ENCODE measurements around the gene NAA60. TPM values are rescaled to one million over a fixed set of nuclear protein-coding genes. Genes with fewer than 3 reads are reported as not detected.

Gene NAA60
- polyA plus RNA-seq, 1 of the 3 experiments (the other 2 are of a cell fraction) = 17.2 TPM

DNA sequence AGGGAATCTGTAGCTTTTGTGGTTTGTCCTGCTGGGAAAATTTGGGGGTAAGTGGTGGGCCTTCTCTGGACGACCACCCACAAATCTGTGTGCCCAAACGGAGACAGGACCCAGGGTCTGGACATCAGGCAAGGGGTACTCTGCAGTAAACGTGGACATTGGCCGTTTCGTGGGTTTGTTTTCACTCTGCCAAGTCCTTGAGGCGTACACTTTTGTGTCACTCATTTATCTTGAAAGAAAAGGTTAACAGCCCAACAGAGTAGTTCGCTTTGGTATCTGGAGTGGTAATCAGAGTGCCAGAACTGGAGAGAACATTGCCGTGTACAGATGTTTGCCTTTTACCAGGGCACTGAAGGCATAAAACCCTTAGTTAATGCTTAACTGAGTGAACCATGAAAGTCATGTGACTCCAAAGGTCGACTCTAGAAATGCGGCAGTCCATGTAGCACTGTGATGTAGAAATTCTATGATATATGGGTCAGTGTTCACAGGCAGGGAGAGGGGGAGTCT is 15.4 kb downstream of the NAA60 start (continued):
- TF ChIP-seq SMC3 (IDR thresholded peaks at IDR 0.05; ENCODE audit: low read depth, low read length) (no peak), GABPA (IDR thresholded peaks at IDR 0.05; ENCODE audit: low read depth) (no peak), EZH2phosphoT487 (IDR thresholded peaks at IDR 0.05; ENCODE audit: borderline replicate concordance, low read depth) (no peak), GATA2 (CRISPR knock-in tag; IDR thresholded peaks at IDR 0.05) (no peak), JUND (IDR thresholded peaks at IDR 0.05) (no peak), YY1 (IDR thresholded peaks at IDR 0.05; ENCODE audit: low read depth) (no peak), FOXJ3 (CRISPR knock-in tag; IDR thresholded peaks at IDR 0.05) (no peak), MXI1 (IDR thresholded peaks at IDR 0.05; ENCODE audit: low read depth, low read length) (peak; percentile 31; the same call in 1 of the 2 replicates), FOSL2 (IDR thresholded peaks at IDR 0.05; ENCODE audit: borderline replicate concordance, low read depth) (no peak), POLR2AphosphoS5 (IDR thresholded peaks at IDR 0.05; ENCODE audit: low read depth, low read length) (no peak), RXRA (IDR thresholded peaks at IDR 0.05; ENCODE audit: borderline replicate concordance, low read depth) (no peak), SIN3A (IDR thresholded peaks at IDR 0.05; ENCODE audit: borderline replicate concordance, low read depth, low read length) (0 out of 2 replicates have a peak, but pooled peaks have one; percentile 1), TAF1 (IDR thresholded peaks at IDR 0.05; ENCODE audit: borderline replicate concordance, low read depth, low read length) (no peak), MEF2A (IDR thresholded peaks at IDR 0.05; ENCODE audit: borderline replicate concordance, low read depth) (no peak), TCF12 (IDR thresholded peaks at IDR 0.05) (no peak), RCOR1 (IDR thresholded peaks at IDR 0.05; ENCODE audit: low read length) (no peak), NRF1 (IDR thresholded peaks at IDR 0.05; ENCODE audit: low read depth, low read length) (no peak)
- TF ChIP-seq, protein P1, sequence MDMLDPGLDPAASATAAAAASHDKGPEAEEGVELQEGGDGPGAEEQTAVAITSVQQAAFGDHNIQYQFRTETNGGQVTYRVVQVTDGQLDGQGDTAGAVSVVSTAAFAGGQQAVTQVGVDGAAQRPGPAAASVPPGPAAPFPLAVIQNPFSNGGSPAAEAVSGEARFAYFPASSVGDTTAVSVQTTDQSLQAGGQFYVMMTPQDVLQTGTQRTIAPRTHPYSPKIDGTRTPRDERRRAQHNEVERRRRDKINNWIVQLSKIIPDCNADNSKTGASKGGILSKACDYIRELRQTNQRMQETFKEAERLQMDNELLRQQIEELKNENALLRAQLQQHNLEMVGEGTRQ (IDR thresholded peaks at IDR 0.05; ENCODE audit: borderline replicate concordance, low read depth, low read length) = no peak
- TF ChIP-seq, protein P2, sequence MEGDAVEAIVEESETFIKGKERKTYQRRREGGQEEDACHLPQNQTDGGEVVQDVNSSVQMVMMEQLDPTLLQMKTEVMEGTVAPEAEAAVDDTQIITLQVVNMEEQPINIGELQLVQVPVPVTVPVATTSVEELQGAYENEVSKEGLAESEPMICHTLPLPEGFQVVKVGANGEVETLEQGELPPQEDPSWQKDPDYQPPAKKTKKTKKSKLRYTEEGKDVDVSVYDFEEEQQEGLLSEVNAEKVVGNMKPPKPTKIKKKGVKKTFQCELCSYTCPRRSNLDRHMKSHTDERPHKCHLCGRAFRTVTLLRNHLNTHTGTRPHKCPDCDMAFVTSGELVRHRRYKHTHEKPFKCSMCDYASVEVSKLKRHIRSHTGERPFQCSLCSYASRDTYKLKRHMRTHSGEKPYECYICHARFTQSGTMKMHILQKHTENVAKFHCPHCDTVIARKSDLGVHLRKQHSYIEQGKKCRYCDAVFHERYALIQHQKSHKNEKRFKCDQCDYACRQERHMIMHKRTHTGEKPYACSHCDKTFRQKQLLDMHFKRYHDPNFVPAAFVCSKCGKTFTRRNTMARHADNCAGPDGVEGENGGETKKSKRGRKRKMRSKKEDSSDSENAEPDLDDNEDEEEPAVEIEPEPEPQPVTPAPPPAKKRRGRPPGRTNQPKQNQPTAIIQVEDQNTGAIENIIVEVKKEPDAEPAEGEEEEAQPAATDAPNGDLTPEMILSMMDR (IDR thresholded peaks at IDR 0.05) = no peak
- TF ChIP-seq, protein P3, sequence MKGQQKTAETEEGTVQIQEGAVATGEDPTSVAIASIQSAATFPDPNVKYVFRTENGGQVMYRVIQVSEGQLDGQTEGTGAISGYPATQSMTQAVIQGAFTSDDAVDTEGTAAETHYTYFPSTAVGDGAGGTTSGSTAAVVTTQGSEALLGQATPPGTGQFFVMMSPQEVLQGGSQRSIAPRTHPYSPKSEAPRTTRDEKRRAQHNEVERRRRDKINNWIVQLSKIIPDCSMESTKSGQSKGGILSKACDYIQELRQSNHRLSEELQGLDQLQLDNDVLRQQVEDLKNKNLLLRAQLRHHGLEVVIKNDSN (IDR thresholded peaks at IDR 0.05; ENCODE audit: borderline replicate concordance, low read depth) = 0 out of 2 replicates have a peak, but pooled peaks have one; percentile 61
- TF ChIP-seq, protein P4, sequence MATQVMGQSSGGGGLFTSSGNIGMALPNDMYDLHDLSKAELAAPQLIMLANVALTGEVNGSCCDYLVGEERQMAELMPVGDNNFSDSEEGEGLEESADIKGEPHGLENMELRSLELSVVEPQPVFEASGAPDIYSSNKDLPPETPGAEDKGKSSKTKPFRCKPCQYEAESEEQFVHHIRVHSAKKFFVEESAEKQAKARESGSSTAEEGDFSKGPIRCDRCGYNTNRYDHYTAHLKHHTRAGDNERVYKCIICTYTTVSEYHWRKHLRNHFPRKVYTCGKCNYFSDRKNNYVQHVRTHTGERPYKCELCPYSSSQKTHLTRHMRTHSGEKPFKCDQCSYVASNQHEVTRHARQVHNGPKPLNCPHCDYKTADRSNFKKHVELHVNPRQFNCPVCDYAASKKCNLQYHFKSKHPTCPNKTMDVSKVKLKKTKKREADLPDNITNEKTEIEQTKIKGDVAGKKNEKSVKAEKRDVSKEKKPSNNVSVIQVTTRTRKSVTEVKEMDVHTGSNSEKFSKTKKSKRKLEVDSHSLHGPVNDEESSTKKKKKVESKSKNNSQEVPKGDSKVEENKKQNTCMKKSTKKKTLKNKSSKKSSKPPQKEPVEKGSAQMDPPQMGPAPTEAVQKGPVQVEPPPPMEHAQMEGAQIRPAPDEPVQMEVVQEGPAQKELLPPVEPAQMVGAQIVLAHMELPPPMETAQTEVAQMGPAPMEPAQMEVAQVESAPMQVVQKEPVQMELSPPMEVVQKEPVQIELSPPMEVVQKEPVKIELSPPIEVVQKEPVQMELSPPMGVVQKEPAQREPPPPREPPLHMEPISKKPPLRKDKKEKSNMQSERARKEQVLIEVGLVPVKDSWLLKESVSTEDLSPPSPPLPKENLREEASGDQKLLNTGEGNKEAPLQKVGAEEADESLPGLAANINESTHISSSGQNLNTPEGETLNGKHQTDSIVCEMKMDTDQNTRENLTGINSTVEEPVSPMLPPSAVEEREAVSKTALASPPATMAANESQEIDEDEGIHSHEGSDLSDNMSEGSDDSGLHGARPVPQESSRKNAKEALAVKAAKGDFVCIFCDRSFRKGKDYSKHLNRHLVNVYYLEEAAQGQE (IDR thresholded peaks at IDR 0.05; ENCODE audit: low read depth, low read length) = no peak
- TF ChIP-seq, protein P5, sequence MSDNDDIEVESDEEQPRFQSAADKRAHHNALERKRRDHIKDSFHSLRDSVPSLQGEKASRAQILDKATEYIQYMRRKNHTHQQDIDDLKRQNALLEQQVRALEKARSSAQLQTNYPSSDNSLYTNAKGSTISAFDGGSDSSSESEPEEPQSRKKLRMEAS (IDR thresholded peaks at IDR 0.05; ENCODE audit: low read depth) = 0 out of 2 replicates have a peak, but pooled peaks have one; percentile 10
